NCI-H1436 treated with DMSO at 0.1 percent for 48 hours (cell line): Measurements from ENCODE around the gene USP7.
"Not testable (repeated sequence)": the region's sequence is repeated elsewhere in the genome, so short reads cannot be mapped to it uniquely, and the experiment has no call there.

Source experiments
- DNase-seq: peaks from one replicate; lab custom pipeline; 2025; lab: John Stamatoyannopoulos, UW

The USP7 gene

GRCh38 chr16:8923199-8923598 is 40.5 kb downstream of the USP7 start:
- DNase-seq = no peak

GRCh38 chr16:8921347-8921984 is 42.2 kb downstream of the USP7 start:
- no peak for DNase-seq

GRCh38 chr16:8920645-8921346 is 42.9 kb downstream of the USP7 start:
- no peak for DNase-seq

- DNase-seq = no peak
Observed at GRCh38 chr16:8919934-8920462, 43.7 kb downstream of the USP7 start.

- no peak for DNase-seq
Observed at GRCh38 chr16:8919089-8919933, 44.4 kb downstream of the USP7 start.

GRCh38 chr16:8917336-8917735 is 46.4 kb downstream of the USP7 start:
- not testable (repeated sequence) for DNase-seq

GRCh38 chr16:8916541-8917225 is 47.0 kb downstream of the USP7 start:
- DNase-seq = no peak

GRCh38 chr16:8915722-8916301 is 47.9 kb downstream of the USP7 start:
- DNase-seq = no peak

- DNase-seq = no peak
Observed at GRCh38 chr16:8914098-8914497, 49.6 kb downstream of the USP7 start.

GRCh38 chr16:8912793-8913192 is 50.9 kb downstream of the USP7 start:
- no peak for DNase-seq

- DNase-seq = no peak
Observed at GRCh38 chr16:8910811-8911210, 52.9 kb downstream of the USP7 start.

GRCh38 chr16:8908810-8909468 is 54.8 kb downstream of the USP7 start:
- DNase-seq = no peak

- DNase-seq = no peak
Observed at GRCh38 chr16:8907096-8907495, 56.6 kb downstream of the USP7 start.

- no peak for DNase-seq
Observed at GRCh38 chr16:8905795-8906591, 57.7 kb downstream of the USP7 start.

- no peak for DNase-seq
Observed at GRCh38 chr16:8905168-8905762, 58.4 kb downstream of the USP7 start.

- no peak for DNase-seq
Observed at GRCh38 chr16:8904018-8904430, 59.7 kb downstream of the USP7 start.

GRCh38 chr16:8903004-8903403 is 60.7 kb downstream of the USP7 start:
- no peak for DNase-seq

GRCh38 chr16:8901320-8901861 is 62.3 kb downstream of the USP7 start:
- DNase-seq = no peak

GRCh38 chr16:8900343-8900742 is 63.4 kb downstream of the USP7 start:
- DNase-seq = no peak
